Measurements from ENCODE around the gene MRAS.

DNA sequence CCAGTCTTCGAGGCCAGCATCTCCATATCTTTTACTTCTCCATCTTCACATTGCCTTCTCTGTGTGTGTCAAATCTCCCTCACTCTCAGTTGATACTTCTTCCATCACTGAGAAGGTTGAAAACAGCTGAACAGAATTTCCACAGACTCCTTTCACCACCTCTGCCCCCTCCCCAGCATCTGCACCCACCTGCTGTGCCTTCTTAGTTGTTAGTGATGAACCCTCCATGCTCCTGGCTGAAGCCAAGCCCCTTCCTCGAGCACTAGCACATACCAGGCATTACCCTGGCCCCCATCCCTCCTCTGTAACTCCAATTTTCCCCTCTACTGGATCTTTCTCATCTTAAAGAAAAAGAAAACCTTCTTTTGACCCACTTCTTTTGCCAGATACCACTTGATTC lies 58.2 kb downstream of the MRAS start:
- TF ChIP-seq, protein P1, sequence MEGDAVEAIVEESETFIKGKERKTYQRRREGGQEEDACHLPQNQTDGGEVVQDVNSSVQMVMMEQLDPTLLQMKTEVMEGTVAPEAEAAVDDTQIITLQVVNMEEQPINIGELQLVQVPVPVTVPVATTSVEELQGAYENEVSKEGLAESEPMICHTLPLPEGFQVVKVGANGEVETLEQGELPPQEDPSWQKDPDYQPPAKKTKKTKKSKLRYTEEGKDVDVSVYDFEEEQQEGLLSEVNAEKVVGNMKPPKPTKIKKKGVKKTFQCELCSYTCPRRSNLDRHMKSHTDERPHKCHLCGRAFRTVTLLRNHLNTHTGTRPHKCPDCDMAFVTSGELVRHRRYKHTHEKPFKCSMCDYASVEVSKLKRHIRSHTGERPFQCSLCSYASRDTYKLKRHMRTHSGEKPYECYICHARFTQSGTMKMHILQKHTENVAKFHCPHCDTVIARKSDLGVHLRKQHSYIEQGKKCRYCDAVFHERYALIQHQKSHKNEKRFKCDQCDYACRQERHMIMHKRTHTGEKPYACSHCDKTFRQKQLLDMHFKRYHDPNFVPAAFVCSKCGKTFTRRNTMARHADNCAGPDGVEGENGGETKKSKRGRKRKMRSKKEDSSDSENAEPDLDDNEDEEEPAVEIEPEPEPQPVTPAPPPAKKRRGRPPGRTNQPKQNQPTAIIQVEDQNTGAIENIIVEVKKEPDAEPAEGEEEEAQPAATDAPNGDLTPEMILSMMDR (IDR thresholded peaks at IDR 0.05), result no peak
- TF ChIP-seq POLR2A (IDR thresholded peaks at IDR 0.05), result no peak
